Naive thymus-derived CD8-positive, alpha-beta T cell (primary cell): ENCODE results near the gene SAMD10. TPM values are rescaled to one million over a fixed set of nuclear protein-coding genes. Genes with fewer than 3 reads are reported as not detected.
A peak's percentile ranks its signal among the peaks of the same experiment; 100 is the strongest.

Experiments
- ATAC-seq, 2 donors: fragments of 150-1000 bp; cut with Tn5 transposase in 1 of 2; sonication (Bioruptor Pico), chemical (Tn5 transposase) in 1 of 2; 1 replicate in 1 of 2; 2 replicates in 1 of 2; pipeline ENCODE4 v1.10.0; 2021; ENCODE audit warnings: mild to moderate bottlenecking in 2 of 2, moderate library complexity in 2 of 2
- POLR2A ChIA-PET: fragments of 350-600 bp; sonication (Branson Sonifier 250); formaldehyde crosslinking; loops from one replicate; lab custom pipeline; 2021; ENCODE audit warnings: antibody characterized with exemption; lab: Charles Lee
- DNase-seq, 10 donors: peaks; one replicate each; pipeline versions ENCODE4 v3.0.0 to v3.0.0-alpha.2; 2020 to 2022
- H3K27ac Mint-ChIP-seq, 10 donors: one replicate each; pipeline ENCODE4 v1.8.0; 2020 to 2022; ENCODE audit warnings: mild to moderate bottlenecking in 10 of 10, mixed read lengths in 10 of 10, moderate library complexity in 4 of 10, inconsistent platforms in 1 of 10
- H3K27me3 Mint-ChIP-seq, 5 donors: one replicate each; pipeline ENCODE4 v1.8.0; 2021 to 2022; ENCODE audit warnings: mixed read lengths in 5 of 5
- H3K36me3 Mint-ChIP-seq, 3 donors: one replicate each; pipeline ENCODE4 v1.8.0; 2020 to 2022; ENCODE audit warnings: mixed read lengths in 3 of 3, mild to moderate bottlenecking in 2 of 3, inconsistent platforms in 1 of 3
- H3K4me1 Mint-ChIP-seq, 4 donors: one replicate each; pipeline ENCODE4 v1.8.0; 2021 to 2022; ENCODE audit warnings: mixed read lengths in 4 of 4
- H3K4me3 Mint-ChIP-seq, 10 donors: one replicate each; pipeline ENCODE4 v1.8.0; 2020 to 2022; ENCODE audit warnings: mild to moderate bottlenecking in 10 of 10, mixed read lengths in 10 of 10, moderate library complexity in 6 of 10, inconsistent platforms in 1 of 10
- H3K9me3 Mint-ChIP-seq, 9 donors: one replicate each; pipeline ENCODE4 v1.8.0; 2020 to 2022; ENCODE audit warnings: mixed read lengths in 9 of 9, mild to moderate bottlenecking in 3 of 9, inconsistent platforms in 1 of 9, moderate library complexity in 1 of 9
- polyA plus RNA-seq, 3 donors: library from polyadenylated mRNA; unstranded; fragments of 300-500 nt; fragmentation: Illumina TruSeq; gene quantifications; one replicate each; pipeline ENCODE4 v1.2.3, GENCODE V29; 2021
- total RNA-seq, 8 experiments: library from RNA in 2 of 8; stranded (reverse) in 2 of 8; gene quantifications; one replicate each; pipeline ENCODE4 v1.2.3 and lab custom pipeline; 2021 to 2026

Gene SAMD10
- total and polyA plus RNA-seq, 5 experiments from 2014 or later, result 7.4 to 15.4 (median 8.9) TPM

DNA sequence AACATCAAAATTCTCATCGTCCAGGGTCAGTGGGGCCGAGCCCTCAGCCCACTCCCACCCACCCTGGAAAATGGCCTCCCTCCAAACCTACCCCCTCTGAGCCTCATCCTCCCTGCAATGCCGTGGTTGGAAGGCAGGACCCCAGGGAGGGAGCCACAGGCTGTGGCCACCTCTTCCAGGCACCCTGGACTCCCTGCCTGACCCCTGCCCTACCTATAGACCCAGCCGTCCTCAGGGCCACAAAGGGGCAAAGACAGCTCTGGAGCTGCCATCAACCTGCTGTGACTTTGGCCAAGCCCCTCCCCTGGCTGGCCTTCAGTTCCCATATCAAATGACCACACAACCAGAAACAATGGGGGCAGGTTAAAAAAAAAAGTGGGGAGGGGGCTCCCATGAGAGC is 21.0 kb downstream of the SAMD10 start:
- Mint-ChIP-seq H3K27me3 (no peaks in the 10 kb centered on the region), H3K27ac (peak overlapping the region in 2 of 10 donors; percentile 56 to 57), H3K4me3 (peak overlapping the region in 1 of 10 donors; percentile 18), H3K36me3 (peaks cover 0 to 21% (median 2%) of the 10 kb centered on the region in 3 donors), H3K4me1 (peaks cover 9 to 30% (median 24%) of the 10 kb centered on the region in 4 donors), H3K9me3 (no peaks in the 10 kb centered on the region)
- ATAC-seq (no peak), DNase-seq (no peak)
- POLR2A ChIA-PET, result interaction anchor here (0.6 to 1.0 kb wide), 3 partner anchors 9 to 17 kb away, joined by 3 to 4 read pairs (median 3); no protein-coding TSS in a partner anchor

DNA sequence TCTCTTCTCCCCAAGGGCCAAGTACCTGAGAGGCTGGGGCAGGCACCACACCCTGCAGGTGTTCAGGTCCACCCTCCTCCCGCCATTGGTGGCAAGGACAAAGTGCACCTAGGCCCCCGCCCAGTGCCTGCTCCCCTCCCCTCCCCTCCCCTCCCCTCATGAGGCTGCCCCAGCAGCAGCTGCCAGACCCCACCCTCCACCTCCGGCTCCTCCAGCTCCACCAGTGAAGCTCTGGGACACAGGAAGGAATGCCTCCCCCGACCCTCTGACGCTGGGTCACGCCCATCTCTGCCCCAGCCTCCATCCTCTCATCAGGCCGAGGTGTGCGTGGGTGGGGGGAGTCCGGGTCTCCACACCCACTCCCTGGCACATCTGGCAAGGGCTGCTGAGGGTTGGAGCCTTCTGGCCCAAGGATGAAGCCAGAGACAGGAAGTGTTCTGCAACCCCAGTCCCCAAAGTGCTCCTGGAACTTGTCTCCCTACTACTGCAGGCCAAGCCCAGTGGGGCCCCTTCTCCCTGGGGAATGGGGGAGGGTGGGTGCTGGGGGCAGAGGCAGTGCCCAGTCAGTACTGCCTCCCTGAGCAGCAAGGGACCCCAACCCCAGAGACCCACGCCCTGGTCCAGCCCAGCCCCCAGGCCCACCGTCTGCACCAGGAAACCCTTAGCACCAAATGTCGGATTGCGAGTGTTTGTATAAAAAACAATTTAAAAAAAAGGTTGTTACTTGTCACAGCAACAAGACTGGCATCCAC is 21.6 kb downstream of the SAMD10 start:
- Mint-ChIP-seq H3K27me3 (no peaks in the 10 kb centered on the region), H3K4me3 (peak overlapping the region in 7 of 10 donors; percentile 36 to 76 (median 59)), H3K4me1 (peaks cover 10 to 36% (median 26%) of the 10 kb centered on the region in 4 donors), H3K36me3 (peaks cover 0 to 21% (median 2%) of the 10 kb centered on the region in 3 donors), H3K9me3 (no peaks in the 10 kb centered on the region), H3K27ac (peak overlapping the region in 5 of 10 donors; percentile 15 to 90 (median 44))
- POLR2A ChIA-PET, result interaction anchor here (0.6 to 2.4 kb wide), 8 partner anchors 9 to 216 kb away, joined by 3 to 19 read pairs (median 6); partner anchors contain the start of genes PRPF6, RGS19 and SAMD10
- no peak for ATAC-seq
- no peak for DNase-seq

DNA sequence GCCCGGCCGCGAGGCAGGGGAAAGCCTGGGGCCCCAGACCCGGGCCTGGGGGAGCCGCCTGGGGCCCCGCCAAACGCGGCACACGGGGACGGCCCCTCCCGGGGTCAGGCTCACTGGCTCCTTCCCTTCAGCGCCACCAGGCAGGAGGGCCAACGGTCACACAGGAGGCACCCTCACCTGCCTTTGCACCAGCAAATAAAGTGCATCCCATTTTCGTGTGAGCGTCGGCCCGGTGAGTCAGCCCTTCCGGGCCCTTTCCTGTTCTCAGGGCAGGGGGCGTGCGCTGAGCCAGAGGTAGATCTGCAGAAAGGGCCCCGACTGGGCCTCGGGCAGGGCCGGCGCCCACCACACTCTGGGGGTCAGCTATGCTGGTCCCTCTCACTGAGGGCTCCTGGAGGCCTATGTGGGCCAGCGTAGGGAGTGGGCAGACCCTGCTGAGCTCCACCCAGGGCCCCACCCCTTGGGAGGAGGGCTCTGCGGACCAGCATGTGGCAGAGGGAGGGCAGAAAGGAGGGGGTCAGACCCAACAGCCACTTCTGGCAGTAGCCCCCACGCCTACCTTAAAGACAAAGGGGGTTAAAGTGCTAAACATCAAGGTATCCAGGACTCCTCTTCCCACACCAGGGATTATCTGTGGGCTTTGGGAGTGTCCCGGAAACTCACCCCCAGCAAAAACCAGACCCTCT is 22.3 kb downstream of the SAMD10 start:
- Mint-ChIP-seq H3K36me3 (peaks cover 0 to 17% (median 2%) of the 10 kb centered on the region in 3 donors), H3K9me3 (no peaks in the 10 kb centered on the region), H3K27ac (peak overlapping the region in 8 of 10 donors; percentile 25 to 90 (median 64)), H3K4me1 (peaks cover 10 to 41% (median 29%) of the 10 kb centered on the region in 4 donors), H3K27me3 (no peaks in the 10 kb centered on the region), H3K4me3 (peak overlapping the region; percentile 76 to 89 (median 84))
- POLR2A ChIA-PET, result interaction anchor here (0.7 to 2.4 kb wide), 15 partner anchors 9 to 461 kb away, joined by 3 to 19 read pairs (median 5); partner anchors contain the start of genes LIME1, PRPF6, PTK6 and RGS19
- DNase-seq (peak in 4 of 10 donors; percentile 35 to 77 (median 52)), ATAC-seq (peak; percentile 16 to 38)

DNA sequence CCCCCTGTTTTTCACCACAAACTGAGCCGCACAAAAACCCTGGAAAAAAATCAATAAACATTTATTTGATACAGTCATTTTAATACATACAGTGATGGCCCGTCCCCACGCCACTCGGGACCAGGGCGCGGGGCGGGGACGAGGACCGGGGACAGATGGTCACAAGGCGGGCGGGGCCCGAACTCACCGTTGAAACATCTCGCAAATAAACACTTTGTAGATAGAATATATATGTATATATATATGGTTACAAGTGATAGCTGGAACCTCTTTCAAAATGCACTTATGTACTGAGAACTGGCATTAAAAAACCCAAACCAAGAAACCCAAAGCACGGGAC is 22.8 kb downstream of the SAMD10 start:
- H3K27me3 Mint-ChIP-seq, result no peaks in the 10 kb centered on the region
- peak; percentile 23 to 45 for ATAC-seq
- peak overlapping the region; percentile 76 to 89 (median 84) for H3K4me3 Mint-ChIP-seq
- POLR2A ChIA-PET, result interaction anchor here (0.6 to 2.4 kb wide), 20 partner anchors 12 to 460 kb away, joined by 3 to 19 read pairs (median 4); partner anchors contain the start of genes ARFRP1, LIME1, PRPF6 and PTK6
- peak overlapping the region; percentile 22 to 90 (median 74) for H3K27ac Mint-ChIP-seq
- no peaks in the 10 kb centered on the region for H3K9me3 Mint-ChIP-seq
- no peak for DNase-seq
- peaks cover 10 to 41% (median 29%) of the 10 kb centered on the region in 4 donors for H3K4me1 Mint-ChIP-seq
- H3K36me3 Mint-ChIP-seq, result peaks cover 0 to 15% (median 2%) of the 10 kb centered on the region in 3 donors

DNA sequence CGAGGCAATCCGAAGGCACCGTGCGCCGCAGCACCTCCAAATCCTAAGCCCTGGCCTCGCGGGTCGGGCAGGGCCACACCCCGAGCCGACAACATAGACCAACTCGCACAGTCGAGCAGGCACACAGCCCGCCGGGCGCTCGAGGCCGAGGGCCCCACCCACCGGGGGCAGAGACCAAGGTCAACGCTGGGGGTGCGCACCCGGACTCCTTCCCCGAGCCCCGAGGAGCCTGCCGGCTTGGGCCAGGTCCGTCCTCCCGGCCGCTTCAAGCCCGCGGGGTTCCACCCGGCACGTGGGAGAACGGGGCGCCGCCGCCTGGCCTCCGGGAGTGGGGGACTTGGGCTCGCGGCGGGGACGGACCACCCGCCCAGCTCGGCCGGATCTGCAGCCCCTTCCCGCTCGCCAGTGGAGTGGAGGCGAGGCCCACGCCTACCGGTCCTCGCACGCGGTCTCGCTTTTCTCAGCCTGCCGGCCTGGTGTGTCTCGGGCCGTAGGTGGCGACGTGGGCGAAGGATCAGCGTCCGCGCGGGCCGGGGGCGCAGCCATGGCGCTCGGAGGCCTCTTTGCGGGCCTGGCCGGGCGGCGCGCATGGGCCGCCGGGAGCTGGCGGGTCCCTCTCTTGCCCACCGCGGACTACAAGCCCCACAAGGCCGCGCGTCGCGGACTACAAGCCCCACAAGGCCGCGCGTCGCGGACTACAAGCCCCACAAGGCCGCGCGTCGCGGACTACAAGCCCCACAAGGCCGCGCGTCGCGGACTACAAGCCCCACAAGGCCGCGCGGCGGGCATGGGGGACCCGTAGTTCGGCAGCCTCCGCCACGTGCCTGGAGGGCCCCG is 23.4 kb downstream of the SAMD10 start, which contains the start of gene UCKL1:
UCKL1 (minus strand) TSS at position 590 of the 837 bp plus-strand sequence; CDS start at position 546, 44 bp downstream.
- Mint-ChIP-seq H3K9me3 (no peaks in the 10 kb centered on the region), H3K4me3 (peak within 1 kb of the TSS; percentile 76 to 89 (median 84))
- POLR2A ChIA-PET, result interaction anchor here (0.6 to 2.4 kb wide), 21 partner anchors 12 to 459 kb away, joined by 3 to 19 read pairs (median 4); partner anchors contain the start of genes ARFRP1, LIME1, PRPF6 and PTK6

DNA sequence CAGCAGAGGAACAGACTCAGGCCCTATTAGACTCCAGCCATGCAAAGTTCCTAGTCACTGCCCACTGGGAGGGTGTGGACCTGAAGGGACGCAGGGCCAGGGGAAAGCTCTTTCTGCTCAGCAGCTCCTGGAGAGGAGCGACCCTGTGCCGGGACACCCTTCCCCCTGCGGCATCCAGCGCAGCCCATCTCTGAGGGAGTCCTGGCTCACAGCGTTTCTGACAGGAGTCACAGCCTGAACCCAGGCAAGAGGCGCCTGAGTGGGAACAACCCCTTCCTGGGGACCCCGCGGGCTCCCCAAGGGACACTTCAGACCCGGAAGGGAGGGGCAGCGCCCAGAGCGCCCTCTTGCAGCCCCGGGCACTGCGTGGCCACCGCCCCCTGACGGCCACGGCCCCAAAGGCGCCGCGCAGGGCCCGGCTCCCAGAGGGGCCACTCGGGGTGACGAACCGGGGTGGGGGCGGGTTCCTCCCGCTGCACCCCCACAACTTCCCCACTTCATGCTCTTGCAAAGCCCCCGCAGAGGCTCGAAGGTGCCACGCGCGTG is 24.1 kb downstream of the SAMD10 start:
- DNase-seq, result peak in 2 of 10 donors; percentile 42 to 70
- peaks cover 10 to 45% (median 30%) of the 10 kb centered on the region in 4 donors for H3K4me1 Mint-ChIP-seq
- peak overlapping the region; percentile 76 to 89 (median 80) for H3K4me3 Mint-ChIP-seq
- H3K27me3 Mint-ChIP-seq, result no peaks in the 10 kb centered on the region
- peak; percentile 8 to 11 for ATAC-seq
- peaks cover 0 to 9% (median 2%) of the 10 kb centered on the region in 3 donors for H3K36me3 Mint-ChIP-seq
- H3K27ac Mint-ChIP-seq, result peak overlapping the region in 6 of 10 donors; percentile 55 to 93 (median 79)
- POLR2A ChIA-PET, result interaction anchor here (0.6 to 2.2 kb wide), 5 partner anchors 12 to 434 kb away, joined by 3 to 16 read pairs (median 5); partner anchors contain the start of genes RGS19 and TCEA2
- no peaks in the 10 kb centered on the region for H3K9me3 Mint-ChIP-seq

More for the DNA sequence above, 23.4 kb downstream of the SAMD10 start, which contains the start of gene UCKL1:
- ATAC-seq, result peak; percentile 81 to 85
- H3K27ac Mint-ChIP-seq, result peak within 1 kb of the TSS; percentile 22 to 93 (median 82)
- H3K36me3 Mint-ChIP-seq, result peaks cover 0 to 9% (median 2%) of the 10 kb centered on the region in 3 donors
- no peaks in the 10 kb centered on the region for H3K27me3 Mint-ChIP-seq
- H3K4me1 Mint-ChIP-seq, result peaks cover 10 to 44% (median 30%) of the 10 kb centered on the region in 4 donors
- DNase-seq, result peak; percentile 83 to 95 (median 89)

DNA sequence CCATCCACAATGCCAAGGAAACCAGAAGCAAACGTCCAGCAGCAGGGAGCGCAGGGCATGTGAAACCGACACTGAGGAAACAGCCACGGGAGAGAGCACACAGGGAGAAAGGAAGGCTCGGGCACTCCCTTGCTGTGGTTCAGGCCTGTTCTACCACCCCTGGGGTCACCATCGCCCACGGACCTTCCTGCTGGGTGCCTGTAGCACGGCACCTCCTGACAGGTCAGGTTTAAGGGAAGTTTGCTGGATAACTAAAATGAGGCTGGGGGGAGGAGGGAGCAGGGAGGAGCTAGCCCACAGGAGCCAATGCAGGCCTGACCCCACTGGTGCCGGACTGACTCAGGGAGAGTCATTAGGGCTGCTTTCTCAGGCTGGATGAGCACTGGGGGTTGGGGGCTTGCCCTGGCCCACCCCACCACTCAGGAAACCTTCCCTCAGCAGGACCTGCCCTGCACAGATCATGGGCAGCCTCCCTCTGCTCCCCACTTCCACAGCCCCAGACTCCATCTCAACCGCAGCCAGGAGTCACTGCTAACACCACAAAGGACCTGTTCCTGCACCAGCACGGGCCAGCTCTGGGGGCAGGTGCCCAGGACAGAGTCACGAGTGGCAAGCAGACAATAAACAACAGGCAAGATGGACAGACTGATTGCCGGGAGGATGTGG is 25.5 kb downstream of the SAMD10 start:
- Mint-ChIP-seq H3K27me3 (no peaks in the 10 kb centered on the region), H3K4me1 (peaks cover 18 to 58% (median 38%) of the 10 kb centered on the region in 4 donors), H3K36me3 (peaks cover 0 to 2% (median 0%) of the 10 kb centered on the region in 3 donors), H3K27ac (peak overlapping the region; percentile 62 to 94 (median 80)), H3K9me3 (no peaks in the 10 kb centered on the region), H3K4me3 (peak overlapping the region; percentile 76 to 86 (median 80))
- ATAC-seq (no peak), DNase-seq (no peak)
- POLR2A ChIA-PET, result no interaction called here

DNA sequence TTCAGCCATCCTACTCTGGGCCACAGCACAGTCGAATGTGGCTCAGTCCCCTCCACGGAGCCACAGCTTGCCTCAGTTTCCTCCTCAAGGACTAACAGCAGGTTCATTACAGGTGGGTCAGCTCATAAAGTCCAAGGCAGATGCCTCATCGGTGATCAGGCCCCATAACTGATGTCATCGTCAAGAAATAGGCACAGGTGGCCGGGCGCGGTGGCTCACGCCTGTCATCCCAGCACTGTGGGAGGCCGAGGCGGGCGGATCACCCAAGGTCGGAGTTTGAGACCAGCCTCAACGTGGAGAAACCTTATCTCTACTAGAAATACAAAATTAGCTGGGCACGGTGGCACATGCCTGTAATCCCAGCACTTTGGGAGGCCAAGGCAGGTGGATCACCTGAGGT is 26.7 kb downstream of the SAMD10 start:
- POLR2A ChIA-PET, result interaction anchor here (0.7 kb wide), 1 partner anchor 13 kb away, joined by 3 read pairs; no protein-coding TSS in a partner anchor
- peaks cover 23 to 64% (median 48%) of the 10 kb centered on the region in 4 donors for H3K4me1 Mint-ChIP-seq
- no peaks in the 10 kb centered on the region for H3K9me3 Mint-ChIP-seq
- peaks cover 0 to 2% (median 0%) of the 10 kb centered on the region in 3 donors for H3K36me3 Mint-ChIP-seq
- no peak for DNase-seq
- H3K4me3 Mint-ChIP-seq, result peak overlapping the region in 2 of 10 donors; percentile 4 to 20
- no peaks in the 10 kb centered on the region for H3K27me3 Mint-ChIP-seq
- no peak for ATAC-seq
- peak overlapping the region in 4 of 10 donors; percentile 39 to 83 (median 74) for H3K27ac Mint-ChIP-seq

DNA sequence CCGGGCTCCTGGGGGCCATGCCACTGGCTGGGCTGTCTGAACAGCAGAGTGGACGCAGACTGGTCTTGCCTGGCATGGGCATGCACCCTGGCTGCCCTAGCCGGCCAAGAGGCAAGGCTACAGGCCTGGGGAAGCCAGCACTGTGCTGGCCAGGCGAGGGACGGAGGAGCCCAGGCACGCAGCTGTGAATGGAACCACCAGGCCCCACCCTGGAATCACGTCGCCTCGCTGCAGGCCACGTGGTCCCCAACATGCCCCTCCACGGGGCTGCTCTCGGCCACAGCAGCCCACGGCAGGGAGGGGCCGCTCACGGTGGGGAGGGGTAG is 27.3 kb downstream of the SAMD10 start:
- peaks cover 0 to 2% (median 0%) of the 10 kb centered on the region in 3 donors for H3K36me3 Mint-ChIP-seq
- no peak for DNase-seq
- no peak for ATAC-seq
- POLR2A ChIA-PET, result interaction anchor here (0.7 to 1.7 kb wide), 2 partner anchors 10 to 12 kb away, joined by 3 to 7 read pairs; no protein-coding TSS in a partner anchor
- no peaks in the 10 kb centered on the region for H3K27me3 Mint-ChIP-seq
- H3K27ac Mint-ChIP-seq, result peak overlapping the region in 1 of 10 donors; percentile 19
- peaks cover 27 to 65% (median 50%) of the 10 kb centered on the region in 4 donors for H3K4me1 Mint-ChIP-seq
- H3K4me3 Mint-ChIP-seq, result no peak overlapping the region
- no peaks in the 10 kb centered on the region for H3K9me3 Mint-ChIP-seq

DNA sequence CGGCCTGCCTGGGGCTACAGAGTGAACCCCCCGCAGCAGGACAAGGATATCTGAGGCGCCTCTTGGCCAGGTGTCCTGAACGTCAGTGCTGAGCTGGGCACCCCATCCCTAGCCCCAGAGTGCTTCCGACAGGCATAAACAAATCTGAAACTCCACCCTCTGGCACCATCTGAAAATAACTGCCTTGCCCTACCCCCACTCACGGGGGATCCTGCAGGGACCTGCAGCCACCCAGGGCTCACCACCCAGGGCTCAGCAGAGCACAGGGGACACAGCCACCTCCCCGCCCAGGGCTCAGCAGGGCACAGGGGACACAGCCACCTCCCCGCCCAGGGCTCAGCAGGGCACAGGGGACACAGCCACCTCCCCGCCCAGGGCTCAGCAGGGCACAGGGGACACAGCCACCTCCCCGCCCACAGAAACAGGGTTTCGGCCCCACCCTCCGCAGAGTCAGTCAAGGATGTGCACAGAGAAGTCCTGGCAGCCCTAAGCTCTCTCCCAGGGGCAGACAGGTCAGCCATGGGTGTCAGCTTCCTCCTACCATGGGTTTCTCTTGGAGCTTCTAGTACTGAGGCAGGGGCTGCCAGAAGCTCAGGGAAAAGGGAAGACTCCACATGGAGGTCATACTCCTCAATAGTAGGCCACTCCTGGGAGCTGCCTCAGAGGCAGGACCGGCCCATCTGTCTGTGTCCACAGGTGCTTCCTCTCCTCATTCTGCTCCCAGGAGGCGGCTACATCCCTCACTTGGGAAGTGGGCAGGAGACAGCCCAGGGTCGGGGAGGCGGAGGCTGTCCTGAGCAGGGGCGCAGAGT is 27.8 kb downstream of the SAMD10 start:
- Mint-ChIP-seq H3K4me3 (peak overlapping the region in 1 of 10 donors; percentile 41), H3K4me1 (peaks cover 28 to 68% (median 53%) of the 10 kb centered on the region in 4 donors), H3K27ac (peak overlapping the region in 4 of 10 donors; percentile 17 to 65 (median 54))

More for the DNA sequence above, 27.8 kb downstream of the SAMD10 start:
- ATAC-seq (no peak), DNase-seq (no peak)
- POLR2A ChIA-PET, result interaction anchor here (1.3 to 1.7 kb wide), 2 partner anchors 10 to 50 kb away, joined by 6 to 7 read pairs; no protein-coding TSS in a partner anchor
- Mint-ChIP-seq H3K36me3 (peaks cover 0 to 2% (median 0%) of the 10 kb centered on the region in 3 donors), H3K9me3 (no peaks in the 10 kb centered on the region), H3K27me3 (no peaks in the 10 kb centered on the region)
